ENCODE measurements around the gene CMIP. TPM values are rescaled to one million over a fixed set of nuclear protein-coding genes. Genes with fewer than 3 reads are reported as not detected.

The CMIP gene
- total RNA-seq, 4 donors from 2014 or later, result 15.5 to 65.9 (median 20.2) TPM

- H3K27ac ChIP-seq, result no peak overlapping the region
These were observed 12.9 kb upstream of the CMIP start for GRCh38 chr16:81431554-81432353.

GRCh38 chr16:81432937-81433557 is 11.6 kb upstream of the CMIP start:
- Histone ChIP-seq H3K9me3 (no peaks in the 10 kb centered on the region), H3K27ac (no peak overlapping the region), H3K36me3 (no peaks in the 10 kb centered on the region), H3K4me1 (no peaks in the 10 kb centered on the region), H3K4me3 (replicated peaks in 1 of 3) (no peak overlapping the region), H3K27me3 (no peaks in the 10 kb centered on the region)
- TF ChIP-seq CTCF (IDR thresholded peaks at IDR 0.05) (no peak), POLR2A (IDR thresholded peaks at IDR 0.05) (no peak)
- intact Hi-C loops (cut with DNase I), result no loop called here
- WGBS, 2 donors, result 68 to 76% methylated on average over 14 of the region's 14 CpGs
- DNase-seq, result no peak

More at GRCh38 chr16:81431554-81432353, 12.9 kb upstream of the CMIP start:
- H3K36me3 ChIP-seq, result no peaks in the 10 kb centered on the region
- H3K4me3 ChIP-seq (replicated peaks in 1 of 3), result no peak overlapping the region
- H3K4me1 ChIP-seq, result no peaks in the 10 kb centered on the region
- TF ChIP-seq CTCF (IDR thresholded peaks at IDR 0.05) (no peak), POLR2A (IDR thresholded peaks at IDR 0.05) (no peak)
- no peaks in the 10 kb centered on the region for H3K27me3 ChIP-seq
- DNase-seq, result no peak
- intact Hi-C loops (cut with DNase I), result no loop called here
- WGBS, 2 donors, result 84 to 92% methylated on average over 20 to 23 of the region's 23 CpGs
- H3K9me3 ChIP-seq, result no peaks in the 10 kb centered on the region

GRCh38 chr16:81435103-81435502 is 9.5 kb upstream of the CMIP start:
- no peaks in the 10 kb centered on the region for H3K27me3 ChIP-seq
- WGBS, 2 donors, result 81 to 94% methylated on average over 3 of the region's 3 CpGs

GRCh38 chr16:81435567-81435966 is 9.0 kb upstream of the CMIP start:
- TF ChIP-seq CTCF (IDR thresholded peaks at IDR 0.05) (no peak), POLR2A (IDR thresholded peaks at IDR 0.05) (no peak)
- Histone ChIP-seq H3K27ac (no peak overlapping the region), H3K4me1 (peaks cover 0 to under 1% of the 10 kb centered on the region in 2 donors), H3K27me3 (no peaks in the 10 kb centered on the region), H3K36me3 (no peaks in the 10 kb centered on the region), H3K4me3 (replicated peaks in 1 of 3) (no peak overlapping the region), H3K9me3 (no peaks in the 10 kb centered on the region)
- DNase-seq, result no peak
- intact Hi-C loops (cut with DNase I), result no loop called here
- WGBS, 2 donors, result 89 to 95% methylated on average over 2 of the region's 2 CpGs

More at GRCh38 chr16:81435103-81435502, 9.5 kb upstream of the CMIP start:
- Histone ChIP-seq H3K9me3 (no peaks in the 10 kb centered on the region), H3K4me3 (replicated peaks in 1 of 3) (no peak overlapping the region), H3K27ac (no peak overlapping the region), H3K36me3 (no peaks in the 10 kb centered on the region), H3K4me1 (no peaks in the 10 kb centered on the region)
- no peak for TF ChIP-seq CTCF (IDR thresholded peaks at IDR 0.05)
- TF ChIP-seq POLR2A (IDR thresholded peaks at IDR 0.05), result no peak
- DNase-seq, result no peak
- intact Hi-C loops (cut with DNase I), result no loop called here

- 91 to 94% methylated on average over 6 of the region's 6 CpGs for whole genome bisulfite sequencing, 2 donors
- peaks cover 2 to 6% of the 10 kb centered on the region in 2 donors for H3K4me1 ChIP-seq
- intact Hi-C loops (cut with DNase I), result no loop called here
- H3K27me3 ChIP-seq, result no peaks in the 10 kb centered on the region
- H3K27ac ChIP-seq, result no peak overlapping the region
- H3K36me3 ChIP-seq, result no peaks in the 10 kb centered on the region
- DNase-seq, result no peak
- no peaks in the 10 kb centered on the region for H3K9me3 ChIP-seq
- no peak for TF ChIP-seq CTCF (IDR thresholded peaks at IDR 0.05)
- TF ChIP-seq POLR2A (IDR thresholded peaks at IDR 0.05), result no peak
- H3K4me3 ChIP-seq (replicated peaks in 1 of 3), result no peak overlapping the region
These were observed 8.2 kb upstream of the CMIP start for GRCh38 chr16:81436386-81436785.

Data from thyroid gland (tissue), 4 donors.